ENCODE results near the gene TLR1. TPM values are rescaled to one million over a fixed set of nuclear protein-coding genes. Genes with fewer than 3 reads are reported as not detected.

The TLR1 gene
- total RNA-seq, 3 donors from 2014 or later, result 7.3 to 9.3 (median 7.7) TPM

DNA sequence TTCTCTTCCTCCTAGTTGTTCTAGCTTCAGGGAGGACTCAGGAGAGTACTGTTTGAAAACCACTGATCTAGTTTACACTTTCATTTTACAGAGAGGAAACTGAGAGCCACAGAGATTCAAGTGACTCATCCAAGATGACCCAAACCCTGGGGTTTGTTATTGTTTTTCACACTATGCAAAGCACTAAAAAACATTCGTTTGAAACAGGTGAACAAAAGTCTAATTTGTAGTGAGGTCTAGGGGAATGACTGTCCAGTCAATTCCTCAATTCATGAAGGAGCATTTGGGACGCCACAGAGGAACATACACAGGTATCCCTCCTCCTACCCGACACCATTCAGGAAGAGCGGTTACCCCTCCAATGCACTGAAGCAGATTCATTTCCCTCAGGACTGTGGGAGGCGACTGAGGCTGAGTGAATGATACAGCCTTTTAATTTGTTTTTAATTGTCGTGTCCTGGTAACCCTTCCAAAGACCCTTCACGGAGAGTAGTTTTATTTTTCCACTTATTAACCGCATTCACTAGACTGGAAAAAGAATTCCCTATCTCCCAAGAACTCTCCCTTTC is 52.1 kb downstream of the TLR1 start:
- peaks cover 4% of the 10 kb centered on the region for H3K9me3 ChIP-seq
- TF ChIP-seq, protein P1, sequence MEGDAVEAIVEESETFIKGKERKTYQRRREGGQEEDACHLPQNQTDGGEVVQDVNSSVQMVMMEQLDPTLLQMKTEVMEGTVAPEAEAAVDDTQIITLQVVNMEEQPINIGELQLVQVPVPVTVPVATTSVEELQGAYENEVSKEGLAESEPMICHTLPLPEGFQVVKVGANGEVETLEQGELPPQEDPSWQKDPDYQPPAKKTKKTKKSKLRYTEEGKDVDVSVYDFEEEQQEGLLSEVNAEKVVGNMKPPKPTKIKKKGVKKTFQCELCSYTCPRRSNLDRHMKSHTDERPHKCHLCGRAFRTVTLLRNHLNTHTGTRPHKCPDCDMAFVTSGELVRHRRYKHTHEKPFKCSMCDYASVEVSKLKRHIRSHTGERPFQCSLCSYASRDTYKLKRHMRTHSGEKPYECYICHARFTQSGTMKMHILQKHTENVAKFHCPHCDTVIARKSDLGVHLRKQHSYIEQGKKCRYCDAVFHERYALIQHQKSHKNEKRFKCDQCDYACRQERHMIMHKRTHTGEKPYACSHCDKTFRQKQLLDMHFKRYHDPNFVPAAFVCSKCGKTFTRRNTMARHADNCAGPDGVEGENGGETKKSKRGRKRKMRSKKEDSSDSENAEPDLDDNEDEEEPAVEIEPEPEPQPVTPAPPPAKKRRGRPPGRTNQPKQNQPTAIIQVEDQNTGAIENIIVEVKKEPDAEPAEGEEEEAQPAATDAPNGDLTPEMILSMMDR (IDR thresholded peaks at IDR 0.05), result no peak
- no peak overlapping the region for H3K4me3 ChIP-seq
- no peaks in the 10 kb centered on the region for H3K36me3 ChIP-seq (ENCODE audit: low read depth)
- ATAC-seq (peak; percentile 45), DNase-seq (no peak)
- intact Hi-C loops (cut with DNase I, micrococcal nuclease), result no loop called here
- no peaks in the 10 kb centered on the region for H3K4me1 ChIP-seq (ENCODE audit: low read depth)

DNA sequence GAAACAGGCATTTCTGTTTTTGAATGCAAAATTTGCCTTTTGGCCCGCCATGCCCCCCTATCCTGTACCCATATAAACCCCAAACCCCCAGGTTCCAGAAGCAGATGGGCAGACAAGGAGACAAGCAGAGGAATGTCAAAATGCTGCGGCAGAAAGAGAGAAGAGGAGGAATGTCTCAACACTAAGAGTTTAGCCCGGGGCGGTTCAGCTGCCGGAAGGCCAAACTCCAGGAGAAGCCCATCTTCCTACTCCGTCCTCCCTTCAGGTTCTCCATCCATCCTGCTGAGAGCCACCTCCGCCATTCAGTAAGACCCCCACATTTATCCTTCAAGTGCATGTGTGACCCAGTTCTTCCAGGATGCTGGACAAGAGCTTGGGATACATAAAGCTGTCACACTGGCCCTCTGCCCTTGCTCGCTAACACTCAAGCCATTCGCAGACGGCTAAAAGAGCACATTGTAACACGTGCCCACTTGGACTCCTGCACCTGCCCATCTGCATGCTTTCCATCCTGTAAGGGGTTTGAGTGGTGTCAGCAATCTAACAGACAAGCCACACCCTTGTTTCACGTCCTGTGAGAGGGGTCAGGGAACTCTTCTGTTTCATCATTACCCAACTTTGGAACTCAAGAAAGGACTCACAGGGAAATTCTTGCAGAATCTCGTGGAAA is 53.1 kb downstream of the TLR1 start:
- intact Hi-C loops (cut with DNase I, micrococcal nuclease), result no loop called here
- H3K36me3 ChIP-seq (ENCODE audit: low read depth), result no peaks in the 10 kb centered on the region
- TF ChIP-seq, protein P1 (IDR thresholded peaks at IDR 0.05), result no peak
- no peak for ATAC-seq
- no peak overlapping the region for H3K4me3 ChIP-seq
- no peak for DNase-seq
- peaks cover 7% of the 10 kb centered on the region for H3K9me3 ChIP-seq
- H3K4me1 ChIP-seq (ENCODE audit: low read depth), result no peaks in the 10 kb centered on the region

DNA sequence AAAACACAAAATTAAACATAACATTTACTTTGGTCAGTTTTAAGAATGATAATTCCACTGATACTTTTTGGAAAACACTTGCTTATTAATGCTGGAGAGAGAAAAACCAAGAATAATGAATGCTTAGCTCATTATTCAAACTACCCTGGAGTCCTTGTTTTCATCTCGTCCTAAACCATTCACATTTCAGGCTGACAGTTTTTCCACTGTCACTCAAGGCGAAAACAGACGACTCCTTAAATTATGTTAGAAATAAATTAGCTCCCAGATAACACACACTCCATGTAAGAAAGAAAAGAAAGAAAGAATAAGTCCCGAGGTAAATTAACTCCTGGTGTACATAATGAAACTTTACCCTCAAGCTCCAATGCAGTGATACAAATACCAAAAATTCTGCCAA is 55.3 kb downstream of the TLR1 start:
- ATAC-seq, result no peak
- no peaks in the 10 kb centered on the region for H3K4me1 ChIP-seq (ENCODE audit: low read depth)
- no peak for DNase-seq
- peaks cover 7% of the 10 kb centered on the region for H3K9me3 ChIP-seq
- intact Hi-C loops (cut with DNase I, micrococcal nuclease), result no loop called here
- H3K36me3 ChIP-seq (ENCODE audit: low read depth), result no peaks in the 10 kb centered on the region
- H3K4me3 ChIP-seq, result no peak overlapping the region
- TF ChIP-seq, protein P1 (IDR thresholded peaks at IDR 0.05), result no peak

DNA sequence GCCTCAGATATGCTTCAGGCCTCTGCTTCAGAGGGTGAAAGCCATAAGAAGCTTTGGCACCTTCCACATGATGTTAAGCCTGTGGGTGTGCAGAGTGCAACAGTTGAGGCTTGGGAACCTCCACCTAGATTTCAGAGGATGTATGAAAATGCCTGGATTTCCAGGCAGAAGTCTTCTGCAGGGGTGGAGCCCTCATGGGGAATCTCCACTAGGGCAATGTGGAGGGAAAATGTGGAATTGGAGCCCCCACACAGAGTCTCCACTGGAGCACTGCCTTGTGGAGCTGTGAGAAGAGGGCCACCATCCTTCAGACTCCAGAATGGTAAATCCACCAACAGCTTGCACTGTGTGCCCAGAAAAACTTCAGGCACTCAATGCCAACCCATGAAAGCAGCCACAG is 57.0 kb downstream of the TLR1 start:
- TF ChIP-seq, protein P1 (IDR thresholded peaks at IDR 0.05), result no peak
- Histone ChIP-seq H3K36me3 (ENCODE audit: low read depth) (no peaks in the 10 kb centered on the region), H3K9me3 (peaks cover 7% of the 10 kb centered on the region), H3K4me3 (no peak overlapping the region), H3K4me1 (ENCODE audit: low read depth) (no peaks in the 10 kb centered on the region)
- DNase-seq, result no peak
- intact Hi-C loops (cut with DNase I, micrococcal nuclease), result no loop called here
- ATAC-seq, result no peak

Other genes starting within 250 kb of the TLR1 start
- gene KLF3, start 140.6 kb downstream of the TLR1 start, total RNA-seq, result 100 to 1,000 TPM; 102 to 151 (median 128) TPM
- under 1 TPM; 0.17 to 0.46 (median 0.25) TPM for gene TLR10, start 21.8 kb downstream of the TLR1 start, total RNA-seq
- gene TLR6, start 52.0 kb upstream of the TLR1 start, total RNA-seq, result 1 to 10 TPM; 1.3 to 3.6 (median 2.3) TPM
- 10 to 100 TPM; 59.1 to 94.7 (median 62.5) TPM for gene FAM114A1, start 63.0 kb upstream of the TLR1 start, total RNA-seq
- gene TMEM156, start 227.6 kb upstream of the TLR1 start, total RNA-seq, result 1 to 10 TPM in 1 of 3 donors, under 1 TPM in 2; 0.44 to 1.3 (median 0.94) TPM

All from mucosa of descending colon (tissue), 3 donors.